GM23338 (cell line): ENCODE data around the gene OSCAR. TPM values are rescaled to one million over a fixed set of nuclear protein-coding genes. Genes with fewer than 3 reads are reported as not detected.

Experiments
- CREB1 ChIP-seq: fragments of 250-450 bp; sonication (Bioruptor Pico); IDR thresholded peaks from 2 replicates; pipeline ENCODE4 v1.5.0; 2020; ENCODE audit warnings: low read depth, mild to moderate bottlenecking, moderate library complexity
- EZH2 ChIP-seq: fragments of 200-600 bp; sonication (generic); IDR thresholded peaks from one replicate; pipeline ENCODE4 v1.8.0; 2017; ENCODE audit warnings: antibody characterized with exemption, mild to moderate bottlenecking, low read depth; ENCODE audit not compliant: unreplicated experiment
- EZH2phosphoT487 ChIP-seq: fragments of 200-600 bp; sonication (generic); IDR thresholded peaks from one replicate; pipeline ENCODE4 v1.8.1; 2018; ENCODE audit warnings: antibody characterized with exemption; ENCODE audit not compliant: unreplicated experiment
- JUNB ChIP-seq: IDR thresholded peaks from one replicate; pipeline ENCODE4 v1.6.1; 2016; ENCODE audit warnings: antibody characterized with exemption; ENCODE audit not compliant: unreplicated experiment
- NANOG ChIP-seq: IDR thresholded peaks from 2 replicates; pipeline ENCODE4 v1.6.1; 2016; ENCODE audit warnings: antibody characterized with exemption, borderline replicate concordance
- POLR2AphosphoS5 ChIP-seq: IDR thresholded peaks from 2 replicates; pipeline ENCODE4 v1.6.1; 2016; ENCODE audit warnings: antibody characterized with exemption, low read depth
- STAT1 ChIP-seq: IDR thresholded peaks from one replicate; pipeline ENCODE4 v1.6.1; 2016; ENCODE audit warnings: antibody characterized with exemption; ENCODE audit not compliant: unreplicated experiment
- polyA plus RNA-seq: library from polyadenylated mRNA; unstranded; fragments of >200 nt; fragmentation: Nextera tagmentation; extraction: Ambion mirVana; gene quantifications from 2 replicates; pipeline ENCODE4 v1.2.1, GENCODE V29; 2016
- total RNA-seq: library from RNA; depleted of rRNA; stranded (reverse); fragments of >200 nt; shearing (Covaris generic); gene quantifications from 2 replicates; pipeline ENCODE4 v1.2.3, GENCODE V29; 2014
- TF ChIP-seq, protein P1 (sequence below): fragments of 250-450 bp; sonication (Bioruptor Pico); IDR thresholded peaks from 2 replicates; pipeline ENCODE4 v1.5.0; 2020; ENCODE audit warnings: mild to moderate bottlenecking, moderate library complexity
- TF ChIP-seq, protein P2 (sequence below): IDR thresholded peaks from 2 replicates; pipeline ENCODE4 v1.6.1; 2016; ENCODE audit warnings: antibody characterized with exemption
- TF ChIP-seq, protein P3 (sequence below), 2 experiments: fragments of 200-600 bp in 1 of 2; sonication (generic) in 1 of 2; conservative IDR thresholded peaks; 2 replicates each; pipeline versions ENCODE4 v1.5.1 to v1.6.1; 2016 to 2017; ENCODE audit warnings: antibody characterized with exemption in 2 of 2, low read depth in 2 of 2, mild to moderate bottlenecking in 2 of 2, moderate library complexity in 1 of 2

The OSCAR gene
- total and polyA plus RNA-seq, 2 experiments from 2014 or later, result 0.31 to 1.6 TPM

DNA sequence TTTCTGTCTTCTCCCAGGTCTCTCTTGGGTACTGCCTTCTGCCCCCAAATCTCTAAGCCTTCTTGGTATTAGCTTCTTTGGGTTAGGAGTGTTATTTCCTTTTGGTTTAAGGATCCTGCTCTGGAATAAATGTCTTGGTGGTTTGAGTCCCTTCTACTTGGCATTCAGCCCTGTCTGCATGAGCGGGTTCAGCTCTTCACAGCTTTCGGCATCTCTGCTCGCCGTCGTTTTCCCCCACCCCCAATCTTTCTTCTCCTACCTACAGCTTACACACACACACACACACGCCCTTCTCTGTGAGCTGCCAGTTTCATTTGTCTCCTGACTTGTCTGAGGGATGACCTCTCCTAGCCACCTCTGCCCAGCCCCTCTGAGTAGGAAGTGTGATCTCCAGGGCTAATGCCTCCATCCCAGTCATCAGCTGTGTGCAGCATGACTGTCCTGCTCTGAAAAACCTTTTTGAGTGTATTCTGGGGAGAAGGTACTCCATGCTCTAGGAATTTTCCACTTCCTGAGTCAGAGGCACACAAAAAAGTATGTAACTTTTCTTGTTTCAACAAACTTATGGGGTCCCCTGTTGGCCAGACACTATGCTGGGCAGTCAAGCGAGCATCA is 41.7 kb upstream of the OSCAR start (continued):
- TF ChIP-seq, protein P1, sequence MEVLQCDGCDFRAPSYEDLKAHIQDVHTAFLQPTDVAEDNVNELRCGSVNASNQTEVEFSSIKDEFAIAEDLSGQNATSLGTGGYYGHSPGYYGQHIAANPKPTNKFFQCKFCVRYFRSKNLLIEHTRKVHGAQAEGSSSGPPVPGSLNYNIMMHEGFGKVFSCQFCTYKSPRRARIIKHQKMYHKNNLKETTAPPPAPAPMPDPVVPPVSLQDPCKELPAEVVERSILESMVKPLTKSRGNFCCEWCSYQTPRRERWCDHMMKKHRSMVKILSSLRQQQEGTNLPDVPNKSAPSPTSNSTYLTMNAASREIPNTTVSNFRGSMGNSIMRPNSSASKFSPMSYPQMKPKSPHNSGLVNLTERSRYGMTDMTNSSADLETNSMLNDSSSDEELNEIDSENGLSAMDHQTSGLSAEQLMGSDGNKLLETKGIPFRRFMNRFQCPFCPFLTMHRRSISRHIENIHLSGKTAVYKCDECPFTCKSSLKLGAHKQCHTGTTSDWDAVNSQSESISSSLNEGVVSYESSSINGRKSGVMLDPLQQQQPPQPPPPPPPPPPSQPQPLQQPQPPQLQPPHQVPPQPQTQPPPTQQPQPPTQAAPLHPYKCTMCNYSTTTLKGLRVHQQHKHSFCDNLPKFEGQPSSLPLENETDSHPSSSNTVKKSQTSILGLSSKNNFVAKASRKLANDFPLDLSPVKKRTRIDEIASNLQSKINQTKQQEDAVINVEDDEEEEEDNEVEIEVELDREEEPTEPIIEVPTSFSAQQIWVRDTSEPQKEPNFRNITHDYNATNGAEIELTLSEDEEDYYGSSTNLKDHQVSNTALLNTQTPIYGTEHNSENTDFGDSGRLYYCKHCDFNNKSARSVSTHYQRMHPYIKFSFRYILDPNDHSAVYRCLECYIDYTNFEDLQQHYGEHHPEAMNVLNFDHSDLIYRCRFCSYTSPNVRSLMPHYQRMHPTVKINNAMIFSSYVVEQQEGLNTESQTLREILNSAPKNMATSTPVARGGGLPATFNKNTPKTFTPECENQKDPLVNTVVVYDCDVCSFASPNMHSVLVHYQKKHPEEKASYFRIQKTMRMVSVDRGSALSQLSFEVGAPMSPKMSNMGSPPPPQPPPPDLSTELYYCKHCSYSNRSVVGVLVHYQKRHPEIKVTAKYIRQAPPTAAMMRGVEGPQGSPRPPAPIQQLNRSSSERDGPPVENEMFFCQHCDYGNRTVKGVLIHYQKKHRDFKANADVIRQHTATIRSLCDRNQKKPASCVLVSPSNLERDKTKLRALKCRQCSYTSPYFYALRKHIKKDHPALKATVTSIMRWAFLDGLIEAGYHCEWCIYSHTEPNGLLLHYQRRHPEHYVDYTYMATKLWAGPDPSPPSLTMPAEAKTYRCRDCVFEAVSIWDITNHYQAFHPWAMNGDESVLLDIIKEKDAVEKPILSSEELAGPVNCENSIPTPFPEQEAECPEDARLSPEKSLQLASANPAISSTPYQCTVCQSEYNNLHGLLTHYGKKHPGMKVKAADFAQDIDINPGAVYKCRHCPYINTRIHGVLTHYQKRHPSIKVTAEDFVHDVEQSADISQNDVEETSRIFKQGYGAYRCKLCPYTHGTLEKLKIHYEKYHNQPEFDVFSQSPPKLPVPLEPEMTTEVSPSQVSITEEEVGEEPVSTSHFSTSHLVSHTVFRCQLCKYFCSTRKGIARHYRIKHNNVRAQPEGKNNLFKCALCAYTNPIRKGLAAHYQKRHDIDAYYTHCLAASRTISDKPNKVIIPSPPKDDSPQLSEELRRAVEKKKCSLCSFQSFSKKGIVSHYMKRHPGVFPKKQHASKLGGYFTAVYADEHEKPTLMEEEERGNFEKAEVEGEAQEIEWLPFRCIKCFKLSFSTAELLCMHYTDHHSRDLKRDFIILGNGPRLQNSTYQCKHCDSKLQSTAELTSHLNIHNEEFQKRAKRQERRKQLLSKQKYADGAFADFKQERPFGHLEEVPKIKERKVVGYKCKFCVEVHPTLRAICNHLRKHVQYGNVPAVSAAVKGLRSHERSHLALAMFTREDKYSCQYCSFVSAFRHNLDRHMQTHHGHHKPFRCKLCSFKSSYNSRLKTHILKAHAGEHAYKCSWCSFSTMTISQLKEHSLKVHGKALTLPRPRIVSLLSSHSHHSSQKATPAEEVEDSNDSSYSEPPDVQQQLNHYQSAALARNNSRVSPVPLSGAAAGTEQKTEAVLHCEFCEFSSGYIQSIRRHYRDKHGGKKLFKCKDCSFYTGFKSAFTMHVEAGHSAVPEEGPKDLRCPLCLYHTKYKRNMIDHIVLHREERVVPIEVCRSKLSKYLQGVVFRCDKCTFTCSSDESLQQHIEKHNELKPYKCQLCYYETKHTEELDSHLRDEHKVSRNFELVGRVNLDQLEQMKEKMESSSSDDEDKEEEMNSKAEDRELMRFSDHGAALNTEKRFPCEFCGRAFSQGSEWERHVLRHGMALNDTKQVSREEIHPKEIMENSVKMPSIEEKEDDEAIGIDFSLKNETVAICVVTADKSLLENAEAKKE, result no peak
- TF ChIP-seq POLR2AphosphoS5 (no peak), CREB1 (CRISPR knock-in tag) (no peak), STAT1 (no peak), EZH2phosphoT487 (no peak), NANOG (no peak), JUNB (no peak), EZH2 (no peak)
- TF ChIP-seq, protein P2, sequence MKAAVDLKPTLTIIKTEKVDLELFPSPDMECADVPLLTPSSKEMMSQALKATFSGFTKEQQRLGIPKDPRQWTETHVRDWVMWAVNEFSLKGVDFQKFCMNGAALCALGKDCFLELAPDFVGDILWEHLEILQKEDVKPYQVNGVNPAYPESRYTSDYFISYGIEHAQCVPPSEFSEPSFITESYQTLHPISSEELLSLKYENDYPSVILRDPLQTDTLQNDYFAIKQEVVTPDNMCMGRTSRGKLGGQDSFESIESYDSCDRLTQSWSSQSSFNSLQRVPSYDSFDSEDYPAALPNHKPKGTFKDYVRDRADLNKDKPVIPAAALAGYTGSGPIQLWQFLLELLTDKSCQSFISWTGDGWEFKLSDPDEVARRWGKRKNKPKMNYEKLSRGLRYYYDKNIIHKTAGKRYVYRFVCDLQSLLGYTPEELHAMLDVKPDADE, result no peak
- TF ChIP-seq, protein P3, sequence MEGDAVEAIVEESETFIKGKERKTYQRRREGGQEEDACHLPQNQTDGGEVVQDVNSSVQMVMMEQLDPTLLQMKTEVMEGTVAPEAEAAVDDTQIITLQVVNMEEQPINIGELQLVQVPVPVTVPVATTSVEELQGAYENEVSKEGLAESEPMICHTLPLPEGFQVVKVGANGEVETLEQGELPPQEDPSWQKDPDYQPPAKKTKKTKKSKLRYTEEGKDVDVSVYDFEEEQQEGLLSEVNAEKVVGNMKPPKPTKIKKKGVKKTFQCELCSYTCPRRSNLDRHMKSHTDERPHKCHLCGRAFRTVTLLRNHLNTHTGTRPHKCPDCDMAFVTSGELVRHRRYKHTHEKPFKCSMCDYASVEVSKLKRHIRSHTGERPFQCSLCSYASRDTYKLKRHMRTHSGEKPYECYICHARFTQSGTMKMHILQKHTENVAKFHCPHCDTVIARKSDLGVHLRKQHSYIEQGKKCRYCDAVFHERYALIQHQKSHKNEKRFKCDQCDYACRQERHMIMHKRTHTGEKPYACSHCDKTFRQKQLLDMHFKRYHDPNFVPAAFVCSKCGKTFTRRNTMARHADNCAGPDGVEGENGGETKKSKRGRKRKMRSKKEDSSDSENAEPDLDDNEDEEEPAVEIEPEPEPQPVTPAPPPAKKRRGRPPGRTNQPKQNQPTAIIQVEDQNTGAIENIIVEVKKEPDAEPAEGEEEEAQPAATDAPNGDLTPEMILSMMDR (conservative IDR thresholded peaks at IDR 0.05; ENCODE audit: low read depth in 2 of 2), result no peak
